Keratinocyte (primary cell): ENCODE results near the gene NFATC1. TPM values are rescaled to one million over a fixed set of nuclear protein-coding genes. Genes with fewer than 3 reads are reported as not detected.

Experiments used
- DNase-seq: peaks from one replicate; pipeline ENCODE4 v3.0.0-alpha.2; 2011; ENCODE audit warnings: low read depth, missing footprints, low spot score
- FAIRE-seq: peaks from 2 replicates; lab custom pipeline; 2011; peaks lifted over from hg19 to GRCh38; lab: Jason Lieb, UNC
- H2AFZ ChIP-seq: 2 replicates; pipeline ENCODE4 v1.6.0; 2012; ENCODE audit warnings: low read length, control low read depth, inconsistent platforms; ENCODE audit not compliant: control insufficient read depth
- H3K27ac ChIP-seq: 2 replicates; pipeline ENCODE4 v1.5.1; 2011; ENCODE audit warnings: low read length; ENCODE audit not compliant: control insufficient read depth, insufficient read depth
- H3K27me3 ChIP-seq: 3 replicates; pipeline ENCODE4 v1.6.0; 2011; ENCODE audit warnings: low read length; ENCODE audit not compliant: control insufficient read depth, insufficient read depth; ENCODE audit errors: extremely low read depth
- H3K36me3 ChIP-seq, 2 experiments: 2 replicates in 1 of 2; 3 replicates in 1 of 2; pipeline ENCODE4 v1.5.1; 2011; ENCODE audit warnings: low read length in 2 of 2, mild to moderate bottlenecking in 1 of 2; ENCODE audit not compliant: control insufficient read depth in 2 of 2, insufficient read depth in 2 of 2; ENCODE audit errors: extremely low read depth in 1 of 2
- H3K4me1 ChIP-seq: 3 replicates; pipeline ENCODE4 v1.5.1; 2011; ENCODE audit warnings: low read length; ENCODE audit not compliant: control insufficient read depth, insufficient read depth; ENCODE audit errors: extremely low read depth
- H3K4me2 ChIP-seq: 3 replicates; pipeline ENCODE4 v1.6.0; 2011; ENCODE audit warnings: low read depth, low read length; ENCODE audit not compliant: control insufficient read depth, insufficient read depth; ENCODE audit errors: extremely low read depth
- H3K4me3 ChIP-seq, 3 experiments: fragments of 200-600 bp in 1 of 3; sonication (generic) in 1 of 3; 2 replicates in 2 of 3; 3 replicates in 1 of 3; pipeline ENCODE4 v1.5.1; 2011 to 2016; ENCODE audit warnings: low read length in 3 of 3, mild to moderate bottlenecking in 3 of 3, control low read depth in 2 of 3, inconsistent platforms in 1 of 3, low read depth in 1 of 3, mixed read lengths in 1 of 3, mixed run types in 1 of 3, moderate library complexity in 1 of 3; ENCODE audit not compliant: control insufficient read depth in 2 of 3, insufficient read depth in 2 of 3; ENCODE audit errors: extremely low read depth in 1 of 3
- H3K79me2 ChIP-seq: 2 replicates; pipeline ENCODE4 v1.6.0; 2012; ENCODE audit warnings: low read length; ENCODE audit not compliant: control insufficient read depth, insufficient read depth
- H3K9ac ChIP-seq: 3 replicates; pipeline ENCODE4 v1.6.0; 2011; ENCODE audit warnings: low read length; ENCODE audit not compliant: control insufficient read depth, insufficient read depth; ENCODE audit errors: extremely low read depth
- H3K9me1 ChIP-seq: 3 replicates; pipeline ENCODE4 v1.6.0; 2011; ENCODE audit warnings: low read length; ENCODE audit not compliant: control insufficient read depth, insufficient read depth; ENCODE audit errors: extremely low read depth
- H3K9me3 ChIP-seq: 2 replicates; pipeline ENCODE4 v1.5.1; 2012; ENCODE audit warnings: low read depth, low read length; ENCODE audit not compliant: control insufficient read depth
- H4K20me1 ChIP-seq: 3 replicates; pipeline ENCODE4 v1.6.0; 2011; ENCODE audit warnings: low read length; ENCODE audit not compliant: control insufficient read depth, insufficient read depth; ENCODE audit errors: extremely low read depth
- EZH2 ChIP-seq: IDR thresholded peaks from one replicate; pipeline ENCODE4 v1.6.1; 2012; ENCODE audit warnings: inconsistent platforms, mild to moderate bottlenecking, low read length, moderate library complexity
- dilution Hi-C: fragments of 300-500 bp; cut with MboI; formaldehyde crosslinking; loops from one replicate; pipeline ENCODE4 v1.7.0; 2020; ENCODE audit warnings: low sequenced_read_pairs; ENCODE audit not compliant: extremely low pct_ligation_motif_present
- polyA plus RNA-seq, 5 experiments: library from polyadenylated mRNA; depleted of rRNA in 3 of 5; stranded (reverse) in 3 of 5; stranded (forward) in 1 of 5; unstranded in 1 of 5; fragments of >200 nt; gene quantifications; 1 replicate in 1 of 5; 2 replicates in 3 of 5; 3 replicates in 1 of 5; pipeline versions ENCODE4 v1.2.1 to v1.2.3, GENCODE V29; 2011 to 2012; ENCODE audit warnings: missing spikeins in 2 of 5, low read depth in 1 of 5, low replicate concordance in 1 of 5
- TF ChIP-seq, protein P1 (sequence below), 3 experiments: IDR thresholded peaks in 1 of 3; conservative IDR thresholded peaks in 1 of 3; optimal IDR thresholded peaks in 1 of 3; 2 replicates in 2 of 3; 3 replicates in 1 of 3; pipeline versions ENCODE3 to v1.5.1; 2011; ENCODE audit warnings: low read length in 3 of 3, mild to moderate bottlenecking in 3 of 3, moderate library complexity in 2 of 3, control low read depth in 1 of 3, inconsistent platforms in 1 of 3; ENCODE audit not compliant: insufficient read depth in 2 of 3; ENCODE audit errors: extremely low read depth in 1 of 3

The NFATC1 gene
- polyA plus RNA-seq, 1 donor (not counting 4 experiments of a cell fraction or from before 2014, with no cell fraction given) = 0.77 TPM

DNA sequence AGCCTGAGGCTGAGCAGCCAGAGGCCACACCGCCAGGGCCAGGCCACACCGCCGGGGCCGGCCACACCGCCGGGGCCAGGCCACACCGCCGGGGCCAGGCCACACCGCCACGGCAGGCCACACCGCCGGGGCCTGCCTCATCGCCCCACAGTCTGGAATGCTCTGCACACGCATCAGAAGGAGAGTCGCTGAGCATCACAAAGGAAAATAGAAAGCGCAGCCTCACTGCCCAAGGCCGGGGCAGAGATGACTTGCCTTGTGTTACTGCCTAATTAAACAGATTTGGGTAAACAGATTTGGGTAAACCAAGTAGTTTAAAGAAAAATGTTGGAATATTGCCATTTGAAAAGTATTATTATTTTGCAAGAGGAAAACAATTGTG, 10.4 kb upstream of the NFATC1 start:
- Histone ChIP-seq H3K27me3 (peaks cover 35% of the 10 kb centered on the region), H3K4me3 (no peak overlapping the region), H3K9me1 (peaks cover 2% of the 10 kb centered on the region), H3K4me2 (no peak overlapping the region), H3K4me1 (no peaks in the 10 kb centered on the region), H3K79me2 (no peaks in the 10 kb centered on the region), H3K9ac (no peak overlapping the region), H4K20me1 (no peaks in the 10 kb centered on the region), H3K27ac (no peak overlapping the region), H3K36me3 (no peaks in the 10 kb centered on the region), H3K9me3 (no peaks in the 10 kb centered on the region), H2AFZ (no peak overlapping the region)
- FAIRE-seq (no peak), DNase-seq (no peak)
- no peak for TF ChIP-seq EZH2
- TF ChIP-seq, protein P1, sequence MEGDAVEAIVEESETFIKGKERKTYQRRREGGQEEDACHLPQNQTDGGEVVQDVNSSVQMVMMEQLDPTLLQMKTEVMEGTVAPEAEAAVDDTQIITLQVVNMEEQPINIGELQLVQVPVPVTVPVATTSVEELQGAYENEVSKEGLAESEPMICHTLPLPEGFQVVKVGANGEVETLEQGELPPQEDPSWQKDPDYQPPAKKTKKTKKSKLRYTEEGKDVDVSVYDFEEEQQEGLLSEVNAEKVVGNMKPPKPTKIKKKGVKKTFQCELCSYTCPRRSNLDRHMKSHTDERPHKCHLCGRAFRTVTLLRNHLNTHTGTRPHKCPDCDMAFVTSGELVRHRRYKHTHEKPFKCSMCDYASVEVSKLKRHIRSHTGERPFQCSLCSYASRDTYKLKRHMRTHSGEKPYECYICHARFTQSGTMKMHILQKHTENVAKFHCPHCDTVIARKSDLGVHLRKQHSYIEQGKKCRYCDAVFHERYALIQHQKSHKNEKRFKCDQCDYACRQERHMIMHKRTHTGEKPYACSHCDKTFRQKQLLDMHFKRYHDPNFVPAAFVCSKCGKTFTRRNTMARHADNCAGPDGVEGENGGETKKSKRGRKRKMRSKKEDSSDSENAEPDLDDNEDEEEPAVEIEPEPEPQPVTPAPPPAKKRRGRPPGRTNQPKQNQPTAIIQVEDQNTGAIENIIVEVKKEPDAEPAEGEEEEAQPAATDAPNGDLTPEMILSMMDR (optimal IDR thresholded peaks at IDR 0.05 in 1 of 3, IDR thresholded peaks at IDR 0.05 in 1 of 3, conservative IDR thresholded peaks at IDR 0.05 in 1 of 3; ENCODE audit: extremely low read depth in 1 of 3, insufficient read depth in 2 of 3, low read length in 3 of 3) = no peak
- dilution Hi-C loops = no loop called here

DNA sequence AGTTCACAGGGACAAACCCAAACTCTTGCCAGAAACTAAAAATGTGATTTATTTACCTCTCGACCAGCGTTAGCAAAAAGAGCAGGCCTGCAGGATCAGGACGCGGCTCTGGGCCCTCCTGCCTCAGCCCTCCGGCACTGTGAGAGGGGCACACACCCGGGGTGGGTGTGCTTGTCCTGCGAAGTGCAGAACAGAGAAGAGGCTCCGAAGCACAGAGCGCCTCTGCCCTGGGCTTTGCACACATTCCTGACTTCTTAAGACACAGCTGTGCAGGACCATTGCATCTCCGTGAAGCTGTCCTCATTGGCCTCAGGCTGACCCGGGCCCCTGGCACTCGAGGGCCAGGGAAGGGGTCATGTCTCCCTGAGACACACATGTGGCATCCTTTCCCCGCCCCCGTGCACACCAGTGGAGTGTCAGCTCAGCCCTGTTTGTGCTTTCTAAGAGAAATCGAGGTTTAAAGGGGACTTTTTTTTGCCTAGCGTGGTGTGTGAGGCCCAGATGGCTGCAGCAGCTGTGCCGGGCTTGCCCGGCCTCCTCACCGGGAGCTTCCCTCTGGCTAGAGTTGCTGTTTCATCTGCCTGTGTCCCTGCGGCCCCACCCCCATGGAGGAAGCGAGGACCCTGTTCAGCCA, 9.9 kb upstream of the NFATC1 start:
- no peak for FAIRE-seq
- H3K9ac ChIP-seq = no peak overlapping the region
- TF ChIP-seq EZH2 = no peak
- TF ChIP-seq, protein P1 (optimal IDR thresholded peaks at IDR 0.05 in 1 of 3, IDR thresholded peaks at IDR 0.05 in 1 of 3, conservative IDR thresholded peaks at IDR 0.05 in 1 of 3; ENCODE audit: extremely low read depth in 1 of 3, insufficient read depth in 2 of 3, low read length in 3 of 3) = no peak

More for the DNA sequence above, 9.9 kb upstream of the NFATC1 start:
- no peak overlapping the region for H3K4me2 ChIP-seq
- no peaks in the 10 kb centered on the region for H3K79me2 ChIP-seq
- H3K4me3 ChIP-seq = no peak overlapping the region
- no peak overlapping the region for H2AFZ ChIP-seq
- dilution Hi-C loops = no loop called here
- H3K9me3 ChIP-seq = no peaks in the 10 kb centered on the region
- peaks cover 35% of the 10 kb centered on the region for H3K27me3 ChIP-seq
- H3K36me3 ChIP-seq = no peaks in the 10 kb centered on the region
- H3K4me1 ChIP-seq = no peaks in the 10 kb centered on the region
- no peaks in the 10 kb centered on the region for H4K20me1 ChIP-seq
- H3K9me1 ChIP-seq = peaks cover 2% of the 10 kb centered on the region
- DNase-seq = no peak
- no peak overlapping the region for H3K27ac ChIP-seq
